ENCODE data around the gene SLC27A1.

DNA sequence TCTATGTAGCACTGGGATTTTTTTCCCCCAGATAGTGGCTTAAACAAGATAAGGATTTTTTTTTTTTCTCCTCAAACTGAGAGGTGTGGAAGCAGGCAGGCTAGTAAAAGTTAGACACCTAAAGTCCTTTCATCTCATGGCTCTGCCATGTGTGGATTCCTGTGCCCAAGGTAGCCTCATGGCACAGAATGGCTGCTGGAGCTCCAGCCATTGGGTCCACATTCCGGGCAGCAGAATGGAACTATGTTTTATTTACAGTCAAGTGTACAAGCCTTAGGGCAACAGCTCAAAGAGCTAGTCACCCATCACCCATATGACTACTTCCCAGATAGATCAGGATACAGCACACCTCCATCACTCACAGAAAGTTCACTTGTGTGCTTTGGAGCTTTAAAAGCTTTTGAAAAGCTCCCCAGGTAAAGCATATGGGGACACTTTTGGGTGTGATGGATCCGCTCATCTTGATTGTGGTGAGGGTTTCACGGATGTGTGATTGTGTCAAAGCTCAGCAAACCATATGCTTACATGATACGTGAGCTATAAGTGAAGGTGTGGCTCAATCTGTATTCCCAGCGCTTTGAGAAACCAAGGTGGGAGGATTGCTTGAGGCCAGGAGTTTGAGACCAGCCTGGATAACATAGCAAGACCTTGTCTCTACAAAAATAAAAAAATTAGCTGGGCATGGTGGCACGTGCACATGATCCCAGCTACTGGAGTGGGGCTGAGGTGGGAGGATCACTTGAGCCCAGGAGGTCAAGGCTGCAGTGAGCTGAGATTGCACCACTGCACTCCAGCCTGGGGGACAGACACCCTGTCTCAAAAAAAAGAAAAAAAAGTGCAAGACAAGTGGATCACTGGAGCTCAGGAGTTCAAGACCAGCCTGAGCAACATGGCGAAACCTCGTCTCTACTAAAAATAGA lies 59.2 kb downstream of the SLC27A1 start:
- TF ChIP-seq, protein P1, sequence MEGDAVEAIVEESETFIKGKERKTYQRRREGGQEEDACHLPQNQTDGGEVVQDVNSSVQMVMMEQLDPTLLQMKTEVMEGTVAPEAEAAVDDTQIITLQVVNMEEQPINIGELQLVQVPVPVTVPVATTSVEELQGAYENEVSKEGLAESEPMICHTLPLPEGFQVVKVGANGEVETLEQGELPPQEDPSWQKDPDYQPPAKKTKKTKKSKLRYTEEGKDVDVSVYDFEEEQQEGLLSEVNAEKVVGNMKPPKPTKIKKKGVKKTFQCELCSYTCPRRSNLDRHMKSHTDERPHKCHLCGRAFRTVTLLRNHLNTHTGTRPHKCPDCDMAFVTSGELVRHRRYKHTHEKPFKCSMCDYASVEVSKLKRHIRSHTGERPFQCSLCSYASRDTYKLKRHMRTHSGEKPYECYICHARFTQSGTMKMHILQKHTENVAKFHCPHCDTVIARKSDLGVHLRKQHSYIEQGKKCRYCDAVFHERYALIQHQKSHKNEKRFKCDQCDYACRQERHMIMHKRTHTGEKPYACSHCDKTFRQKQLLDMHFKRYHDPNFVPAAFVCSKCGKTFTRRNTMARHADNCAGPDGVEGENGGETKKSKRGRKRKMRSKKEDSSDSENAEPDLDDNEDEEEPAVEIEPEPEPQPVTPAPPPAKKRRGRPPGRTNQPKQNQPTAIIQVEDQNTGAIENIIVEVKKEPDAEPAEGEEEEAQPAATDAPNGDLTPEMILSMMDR (IDR thresholded peaks at IDR 0.05): no peak
- TF ChIP-seq EZH2phosphoT487 (IDR thresholded peaks at IDR 0.05; ENCODE audit: borderline replicate concordance, low read depth) (no peak), NRF1 (IDR thresholded peaks at IDR 0.05; ENCODE audit: low read depth, low read length) (no peak), TAF1 (IDR thresholded peaks at IDR 0.05; ENCODE audit: borderline replicate concordance, low read depth, low read length) (no peak), EP300 (IDR thresholded peaks at IDR 0.05; ENCODE audit: borderline replicate concordance in 1 of 2, low read depth in 1 of 2, low read length in 1 of 2) (no peak), SMC3 (IDR thresholded peaks at IDR 0.05; ENCODE audit: low read depth, low read length) (no peak), GABPA (IDR thresholded peaks at IDR 0.05; ENCODE audit: low read depth) (no peak), POLR2AphosphoS5 (IDR thresholded peaks at IDR 0.05; ENCODE audit: low read depth, low read length) (no peak), RCOR1 (IDR thresholded peaks at IDR 0.05; ENCODE audit: low read length) (no peak; the same call in 1 of the 2 replicates)
- TF ChIP-seq, protein P2, sequence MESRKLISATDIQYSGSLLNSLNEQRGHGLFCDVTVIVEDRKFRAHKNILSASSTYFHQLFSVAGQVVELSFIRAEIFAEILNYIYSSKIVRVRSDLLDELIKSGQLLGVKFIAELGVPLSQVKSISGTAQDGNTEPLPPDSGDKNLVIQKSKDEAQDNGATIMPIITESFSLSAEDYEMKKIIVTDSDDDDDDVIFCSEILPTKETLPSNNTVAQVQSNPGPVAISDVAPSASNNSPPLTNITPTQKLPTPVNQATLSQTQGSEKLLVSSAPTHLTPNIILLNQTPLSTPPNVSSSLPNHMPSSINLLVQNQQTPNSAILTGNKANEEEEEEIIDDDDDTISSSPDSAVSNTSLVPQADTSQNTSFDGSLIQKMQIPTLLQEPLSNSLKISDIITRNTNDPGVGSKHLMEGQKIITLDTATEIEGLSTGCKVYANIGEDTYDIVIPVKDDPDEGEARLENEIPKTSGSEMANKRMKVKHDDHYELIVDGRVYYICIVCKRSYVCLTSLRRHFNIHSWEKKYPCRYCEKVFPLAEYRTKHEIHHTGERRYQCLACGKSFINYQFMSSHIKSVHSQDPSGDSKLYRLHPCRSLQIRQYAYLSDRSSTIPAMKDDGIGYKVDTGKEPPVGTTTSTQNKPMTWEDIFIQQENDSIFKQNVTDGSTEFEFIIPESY (IDR thresholded peaks at IDR 0.05; ENCODE audit: borderline replicate concordance, low read depth): no peak
- TF ChIP-seq, protein P3, sequence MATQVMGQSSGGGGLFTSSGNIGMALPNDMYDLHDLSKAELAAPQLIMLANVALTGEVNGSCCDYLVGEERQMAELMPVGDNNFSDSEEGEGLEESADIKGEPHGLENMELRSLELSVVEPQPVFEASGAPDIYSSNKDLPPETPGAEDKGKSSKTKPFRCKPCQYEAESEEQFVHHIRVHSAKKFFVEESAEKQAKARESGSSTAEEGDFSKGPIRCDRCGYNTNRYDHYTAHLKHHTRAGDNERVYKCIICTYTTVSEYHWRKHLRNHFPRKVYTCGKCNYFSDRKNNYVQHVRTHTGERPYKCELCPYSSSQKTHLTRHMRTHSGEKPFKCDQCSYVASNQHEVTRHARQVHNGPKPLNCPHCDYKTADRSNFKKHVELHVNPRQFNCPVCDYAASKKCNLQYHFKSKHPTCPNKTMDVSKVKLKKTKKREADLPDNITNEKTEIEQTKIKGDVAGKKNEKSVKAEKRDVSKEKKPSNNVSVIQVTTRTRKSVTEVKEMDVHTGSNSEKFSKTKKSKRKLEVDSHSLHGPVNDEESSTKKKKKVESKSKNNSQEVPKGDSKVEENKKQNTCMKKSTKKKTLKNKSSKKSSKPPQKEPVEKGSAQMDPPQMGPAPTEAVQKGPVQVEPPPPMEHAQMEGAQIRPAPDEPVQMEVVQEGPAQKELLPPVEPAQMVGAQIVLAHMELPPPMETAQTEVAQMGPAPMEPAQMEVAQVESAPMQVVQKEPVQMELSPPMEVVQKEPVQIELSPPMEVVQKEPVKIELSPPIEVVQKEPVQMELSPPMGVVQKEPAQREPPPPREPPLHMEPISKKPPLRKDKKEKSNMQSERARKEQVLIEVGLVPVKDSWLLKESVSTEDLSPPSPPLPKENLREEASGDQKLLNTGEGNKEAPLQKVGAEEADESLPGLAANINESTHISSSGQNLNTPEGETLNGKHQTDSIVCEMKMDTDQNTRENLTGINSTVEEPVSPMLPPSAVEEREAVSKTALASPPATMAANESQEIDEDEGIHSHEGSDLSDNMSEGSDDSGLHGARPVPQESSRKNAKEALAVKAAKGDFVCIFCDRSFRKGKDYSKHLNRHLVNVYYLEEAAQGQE (IDR thresholded peaks at IDR 0.05; ENCODE audit: low read depth, low read length): no peak
